Measurements from ENCODE around the gene CDC7. TPM values are rescaled to one million over a fixed set of nuclear protein-coding genes. Genes with fewer than 3 reads are reported as not detected.

Gene CDC7
- total and polyA plus RNA-seq, 8 donors = 6.3 to 25.3 (median 18.1) TPM

DNA sequence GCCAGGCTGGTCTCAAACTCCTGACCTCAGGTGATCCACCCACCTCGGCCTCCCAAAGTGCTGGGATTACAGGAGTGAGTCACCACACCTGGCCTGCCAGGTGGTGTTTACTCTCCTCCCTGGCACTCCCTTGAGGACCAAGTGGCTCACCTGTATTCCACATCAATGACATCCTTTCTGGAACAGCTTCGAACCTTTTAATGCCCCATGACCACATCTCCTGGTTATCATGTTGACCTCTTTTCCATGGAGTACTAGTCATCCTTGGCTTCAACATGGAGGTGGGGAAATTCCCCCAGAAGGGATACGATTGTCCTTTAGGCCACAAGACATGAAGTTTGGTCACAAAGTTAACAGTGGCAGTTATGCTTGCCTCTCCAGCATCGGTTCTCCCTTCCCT, 66.9 kb downstream of the CDC7 start:
- no peaks in the 10 kb centered on the region for H3K9me3 ChIP-seq
- DNase-seq (no peak), ATAC-seq (no peak)
- intact Hi-C loops (cut with DNase I) = no loop called here
- no peaks in the 10 kb centered on the region for H3K36me3 ChIP-seq
- no peaks in the 10 kb centered on the region for H3K27me3 ChIP-seq
- TF ChIP-seq, protein P1, sequence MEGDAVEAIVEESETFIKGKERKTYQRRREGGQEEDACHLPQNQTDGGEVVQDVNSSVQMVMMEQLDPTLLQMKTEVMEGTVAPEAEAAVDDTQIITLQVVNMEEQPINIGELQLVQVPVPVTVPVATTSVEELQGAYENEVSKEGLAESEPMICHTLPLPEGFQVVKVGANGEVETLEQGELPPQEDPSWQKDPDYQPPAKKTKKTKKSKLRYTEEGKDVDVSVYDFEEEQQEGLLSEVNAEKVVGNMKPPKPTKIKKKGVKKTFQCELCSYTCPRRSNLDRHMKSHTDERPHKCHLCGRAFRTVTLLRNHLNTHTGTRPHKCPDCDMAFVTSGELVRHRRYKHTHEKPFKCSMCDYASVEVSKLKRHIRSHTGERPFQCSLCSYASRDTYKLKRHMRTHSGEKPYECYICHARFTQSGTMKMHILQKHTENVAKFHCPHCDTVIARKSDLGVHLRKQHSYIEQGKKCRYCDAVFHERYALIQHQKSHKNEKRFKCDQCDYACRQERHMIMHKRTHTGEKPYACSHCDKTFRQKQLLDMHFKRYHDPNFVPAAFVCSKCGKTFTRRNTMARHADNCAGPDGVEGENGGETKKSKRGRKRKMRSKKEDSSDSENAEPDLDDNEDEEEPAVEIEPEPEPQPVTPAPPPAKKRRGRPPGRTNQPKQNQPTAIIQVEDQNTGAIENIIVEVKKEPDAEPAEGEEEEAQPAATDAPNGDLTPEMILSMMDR (IDR thresholded peaks at IDR 0.05) = no peak
- H3K27ac ChIP-seq = no peak overlapping the region
- no peak overlapping the region for H3K4me3 ChIP-seq
- peaks cover 10 to 31% of the 10 kb centered on the region in 2 donors for H3K4me1 ChIP-seq

DNA sequence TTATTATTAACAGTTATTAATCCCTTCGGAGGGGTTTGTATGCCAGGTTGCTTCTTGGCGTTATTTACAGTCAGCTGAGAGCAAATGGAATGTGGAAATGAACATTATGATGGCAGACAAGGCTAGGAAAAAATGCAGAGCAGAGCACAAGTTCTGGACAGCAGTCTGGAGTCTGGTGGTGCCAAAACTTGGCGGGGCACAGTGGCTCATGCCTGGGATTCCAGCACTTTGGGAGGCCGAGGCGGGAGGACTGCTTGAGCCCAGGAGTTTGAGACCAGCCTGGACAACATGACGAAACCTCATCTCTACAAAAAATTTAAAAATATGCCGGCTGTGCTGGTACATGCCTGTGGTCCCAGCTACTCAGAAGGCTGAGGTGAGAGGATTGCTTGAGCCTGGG, 67.6 kb downstream of the CDC7 start:
- H3K4me3 ChIP-seq = no peak overlapping the region
- ATAC-seq (no peak), DNase-seq (no peak)
- H3K27ac ChIP-seq = no peak overlapping the region
- intact Hi-C loops (cut with DNase I) = no loop called here
- peaks cover 10 to 33% of the 10 kb centered on the region in 2 donors for H3K4me1 ChIP-seq
- H3K9me3 ChIP-seq = no peaks in the 10 kb centered on the region
- no peaks in the 10 kb centered on the region for H3K36me3 ChIP-seq
- TF ChIP-seq, protein P1 (IDR thresholded peaks at IDR 0.05) = no peak
- no peaks in the 10 kb centered on the region for H3K27me3 ChIP-seq

DNA sequence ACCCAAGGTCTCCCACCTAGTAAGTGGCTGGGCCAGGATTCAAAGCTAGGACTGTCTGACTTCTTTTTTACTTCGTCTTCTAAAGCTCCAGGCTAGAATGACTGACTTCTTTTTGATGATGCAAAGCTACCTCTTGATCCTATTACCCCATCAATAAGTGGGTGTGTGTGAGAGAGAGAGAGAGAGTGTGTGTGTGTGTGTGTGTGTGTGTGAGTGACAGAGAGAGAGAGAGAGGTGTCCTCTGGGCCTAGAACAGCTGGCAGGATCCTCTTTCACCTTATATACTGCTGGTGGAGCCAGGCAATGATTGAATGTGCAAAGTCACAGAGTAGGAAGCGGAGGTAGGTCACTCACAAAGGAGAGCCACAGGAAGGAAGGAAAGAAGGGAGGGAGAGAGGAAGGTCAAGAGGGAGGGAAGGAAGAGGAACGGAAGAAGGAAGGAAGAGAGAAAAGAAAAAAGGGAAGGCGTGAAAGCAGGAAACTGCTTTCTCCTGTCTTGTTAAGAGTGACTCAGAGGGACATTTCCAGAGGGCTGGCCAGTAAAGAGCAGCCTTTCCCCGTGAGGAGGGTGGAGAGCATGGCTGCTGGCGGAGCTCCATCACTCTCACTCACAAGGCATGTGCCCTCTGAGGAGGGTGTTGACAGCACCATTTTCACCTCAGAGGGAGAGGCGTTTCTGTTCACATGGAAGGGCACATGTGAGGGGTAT, 68.9 kb downstream of the CDC7 start:
- intact Hi-C loops (cut with DNase I) = no loop called here
- no peaks in the 10 kb centered on the region for H3K9me3 ChIP-seq
- no peaks in the 10 kb centered on the region for H3K36me3 ChIP-seq
- DNase-seq (peak in 2 of 4 donors; percentile 83 to 88), ATAC-seq (peak; percentile 96)
- TF ChIP-seq, protein P1 (IDR thresholded peaks at IDR 0.05) = no peak
- peak overlapping the region; percentile 58 to 69 for H3K27ac ChIP-seq
- H3K4me3 ChIP-seq = no peak overlapping the region
- H3K4me1 ChIP-seq = peaks cover 10 to 33% of the 10 kb centered on the region in 2 donors
- no peaks in the 10 kb centered on the region for H3K27me3 ChIP-seq

DNA sequence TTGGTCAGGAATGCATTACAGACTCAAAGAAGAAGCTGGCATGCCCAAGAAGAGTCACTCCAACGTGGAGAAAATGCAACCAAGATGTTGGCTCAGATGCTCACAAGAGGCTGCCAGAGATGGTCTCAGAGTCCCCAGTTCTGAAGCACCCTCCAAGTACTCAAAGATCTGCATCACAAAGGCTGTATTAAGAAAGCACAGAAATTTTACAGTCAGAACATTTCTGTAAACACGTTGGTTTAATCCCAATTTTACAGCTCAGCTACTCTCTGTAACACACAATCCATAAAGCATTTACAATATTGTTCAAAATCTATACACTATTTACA, 69.4 kb downstream of the CDC7 start:
- Histone ChIP-seq H3K36me3 (no peaks in the 10 kb centered on the region), H3K9me3 (no peaks in the 10 kb centered on the region), H3K4me3 (no peak overlapping the region), H3K27me3 (no peaks in the 10 kb centered on the region), H3K27ac (peak overlapping the region; percentile 58 to 69), H3K4me1 (peaks cover 10 to 33% of the 10 kb centered on the region in 2 donors)
- TF ChIP-seq, protein P1 (IDR thresholded peaks at IDR 0.05) = no peak
- intact Hi-C loops (cut with DNase I) = no loop called here
- ATAC-seq (no peak), DNase-seq (no peak)

DNA sequence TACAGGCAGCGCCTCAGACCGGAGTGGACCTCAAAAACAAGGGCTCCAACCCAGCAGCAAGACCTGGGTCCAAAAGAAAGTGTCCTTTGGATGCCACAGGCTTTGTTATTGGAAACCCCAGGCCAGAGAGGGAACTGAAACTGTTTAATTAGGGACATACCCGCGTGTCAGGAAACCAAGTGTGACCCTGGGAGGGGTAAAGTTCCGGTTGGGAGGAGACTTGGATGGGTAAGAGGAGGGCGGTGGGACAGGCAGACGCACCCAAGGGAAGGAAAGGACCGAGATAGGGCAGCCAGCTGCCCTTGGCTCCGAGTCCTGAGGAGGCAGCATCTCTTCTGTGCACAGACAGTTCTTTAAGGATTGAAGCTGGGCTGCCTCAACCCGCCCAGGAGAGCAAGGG, 71.4 kb downstream of the CDC7 start:
- intact Hi-C loops (cut with DNase I) = no loop called here
- Histone ChIP-seq H3K36me3 (no peaks in the 10 kb centered on the region), H3K4me1 (peaks cover 10 to 33% of the 10 kb centered on the region in 2 donors), H3K9me3 (no peaks in the 10 kb centered on the region), H3K4me3 (no peak overlapping the region), H3K27ac (peak overlapping the region in 1 of 2 donors; percentile 38), H3K27me3 (no peaks in the 10 kb centered on the region)
- no peak for ATAC-seq
- no peak for DNase-seq
- TF ChIP-seq, protein P1 (IDR thresholded peaks at IDR 0.05) = no peak

Other genes starting within 250 kb of the CDC7 start
- under 1 TPM; 0.58 to 0.73 TPM for gene HFM1, start 96.0 kb upstream of the CDC7 start, total RNA-seq
- 10 to 100 TPM in 3 of 6 donors, 1 to 10 TPM in 3; 7.7 to 14.7 (median 10.2) TPM for gene HFM1, start 96.0 kb upstream of the CDC7 start, polyA plus RNA-seq (ENCODE audit: insufficient read length in 6 of 6)